GM18867 (cell line): ENCODE data around the gene CBS.
"Not testable (repeated sequence)": the region's sequence is repeated elsewhere in the genome, so short reads cannot be mapped to it uniquely, and the experiment has no call there.

Experiments used
- ATAC-seq: cut with Tn5 transposase; IDR thresholded peaks from one replicate; pipeline ENCODE4 v1.9.1; 2021; ENCODE audit warnings: mild to moderate bottlenecking, moderate library complexity; ENCODE audit not compliant: unreplicated experiment

The CBS gene

DNA sequence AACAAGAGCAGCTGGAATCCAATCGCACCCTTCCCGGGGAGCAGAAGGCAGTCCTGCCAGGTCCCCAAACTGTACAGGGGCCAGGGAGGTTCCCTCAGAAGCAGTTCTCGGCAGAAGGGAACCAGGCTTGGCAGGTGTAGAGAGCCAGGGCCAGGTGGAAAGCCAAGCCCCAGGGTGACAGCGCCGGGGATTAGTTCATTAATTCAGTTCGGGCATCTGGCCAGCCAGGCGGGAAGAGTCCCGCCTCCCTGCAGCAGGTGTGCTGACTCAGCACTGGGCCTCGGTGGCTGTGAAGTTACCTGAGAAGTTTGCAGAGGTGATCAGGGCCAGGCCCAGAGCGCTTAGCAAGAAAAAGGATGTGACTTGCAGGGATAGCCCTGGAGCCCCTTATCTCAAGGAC is 6.0 kb downstream of the CBS start:
- not testable (repeated sequence) for ATAC-seq

DNA sequence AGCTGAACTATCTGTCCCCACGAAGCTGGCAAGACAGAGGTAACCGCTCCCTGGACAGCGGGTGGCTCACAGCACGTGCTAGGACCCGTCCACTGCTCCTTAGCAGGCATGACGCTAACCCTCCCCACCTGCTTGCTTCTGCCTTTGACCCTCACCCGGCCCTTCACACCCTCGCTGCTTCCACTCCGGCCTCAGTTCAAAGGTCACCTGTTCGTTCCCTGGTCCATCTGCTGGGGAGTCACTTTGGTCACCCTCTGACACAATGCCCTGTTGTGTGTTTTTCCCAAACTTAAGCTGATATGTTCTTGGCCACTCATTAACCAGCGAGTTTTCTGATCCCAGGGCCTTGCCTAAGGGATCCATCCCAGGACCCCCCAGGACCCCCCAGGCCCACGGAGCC is 7.6 kb downstream of the CBS start:
- ATAC-seq, result not testable (repeated sequence)

DNA sequence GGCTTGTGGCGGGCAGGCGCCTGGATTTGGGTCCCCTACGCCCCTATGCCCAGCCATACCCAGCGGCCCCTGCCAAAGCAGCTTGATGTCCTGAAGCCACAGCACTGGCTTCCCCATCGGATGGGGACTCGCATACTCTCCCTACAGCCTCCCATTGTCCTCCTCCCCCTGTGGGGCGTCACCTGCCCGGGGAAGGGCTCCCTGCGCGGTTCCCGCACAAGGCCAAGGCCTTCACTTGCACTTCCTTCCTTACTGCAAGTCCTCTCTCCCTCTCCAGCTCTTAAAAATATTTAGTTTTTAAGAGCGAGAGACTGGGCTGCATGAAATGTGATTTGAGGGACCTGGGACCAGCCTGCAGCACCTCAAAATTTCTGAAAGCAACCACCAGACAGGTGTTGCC is 8.9 kb downstream of the CBS start:
- not testable (repeated sequence) for ATAC-seq

DNA sequence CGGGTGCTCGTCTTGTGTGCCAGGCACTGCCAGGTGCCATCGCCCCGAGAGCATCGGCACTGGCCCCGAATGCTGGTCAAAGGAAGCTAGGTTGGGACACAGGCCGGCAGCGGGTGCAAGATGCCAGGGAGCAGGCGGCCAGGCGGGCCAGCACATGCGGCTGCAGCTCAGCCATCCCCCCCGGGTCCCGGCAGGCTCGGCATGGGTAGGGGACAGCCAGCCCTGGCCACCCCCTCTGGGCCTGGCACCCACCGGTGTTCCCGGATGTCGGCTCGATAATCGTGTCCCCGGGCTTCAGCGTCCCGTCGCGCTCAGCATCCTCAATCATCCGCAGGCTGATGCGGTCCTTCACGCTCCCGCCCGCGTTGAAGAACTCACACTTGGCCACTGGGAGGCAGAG is 9.6 kb downstream of the CBS start:
- ATAC-seq, result not testable (repeated sequence)

DNA sequence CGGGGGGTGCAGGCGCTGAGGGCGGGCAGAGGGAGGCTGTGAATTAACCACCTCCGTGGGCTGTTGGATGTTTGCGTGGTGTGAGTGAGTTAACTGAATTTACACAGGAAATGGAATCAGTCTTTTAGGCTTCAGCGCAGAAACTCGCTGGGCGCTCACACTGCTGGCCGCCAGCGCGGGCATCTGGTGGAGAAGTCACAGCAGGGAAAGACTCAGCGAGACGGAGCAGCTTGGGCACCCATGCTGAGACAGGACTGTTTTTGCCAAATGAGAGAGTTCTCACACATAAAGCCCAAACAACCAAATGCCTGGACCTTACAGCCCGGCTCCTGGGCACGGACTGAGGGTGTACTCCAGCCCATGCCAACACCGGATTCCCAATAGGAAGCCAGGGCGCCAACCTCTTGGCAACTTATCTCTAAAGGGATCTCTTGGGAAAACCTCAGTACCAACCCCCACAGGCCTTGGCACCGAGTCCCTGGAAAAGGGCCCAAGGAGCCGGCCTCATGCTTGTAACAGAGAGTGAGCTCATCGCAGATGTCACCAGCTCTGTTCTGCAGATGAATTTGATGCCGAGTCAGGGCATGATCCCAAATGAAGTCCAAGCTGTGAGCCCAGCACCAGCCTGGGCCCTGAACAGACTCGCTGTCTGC is 11.2 kb downstream of the CBS start:
- not testable (repeated sequence) for ATAC-seq

DNA sequence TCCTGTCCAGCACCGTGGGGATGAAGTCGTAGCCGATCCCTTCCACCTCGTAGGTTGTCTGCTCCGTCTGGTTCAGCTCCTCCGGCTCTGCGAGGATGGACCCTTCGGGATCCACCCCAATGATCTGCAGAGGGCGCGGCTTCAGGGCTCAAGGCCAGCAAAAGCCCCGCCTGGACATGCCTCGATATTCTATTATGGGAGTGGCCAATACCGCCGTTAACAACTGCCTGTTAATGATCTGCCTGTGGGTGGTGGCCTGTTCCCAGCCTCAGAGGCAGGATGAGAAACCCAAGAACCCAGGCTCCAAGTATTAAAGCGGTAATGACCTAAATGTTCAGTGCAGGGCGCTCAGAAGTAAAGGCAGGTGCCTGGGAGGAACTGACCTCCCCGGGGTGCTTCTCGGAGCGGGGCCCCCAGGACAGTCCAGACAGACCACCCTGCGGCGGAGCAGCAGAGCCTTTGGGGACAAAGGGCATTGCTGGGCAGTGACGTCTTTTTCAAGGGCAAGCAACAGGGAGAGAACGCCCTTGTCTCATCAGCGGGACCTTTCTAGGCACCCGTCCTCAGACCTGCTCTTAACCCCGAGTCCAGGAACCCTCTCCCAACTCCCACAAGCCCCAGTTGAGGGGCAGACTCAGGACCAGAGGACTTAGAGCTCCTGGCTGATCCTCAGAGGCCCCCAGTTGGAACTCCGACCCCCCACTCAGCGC is 12.5 kb downstream of the CBS start:
- not testable (repeated sequence) for ATAC-seq

DNA sequence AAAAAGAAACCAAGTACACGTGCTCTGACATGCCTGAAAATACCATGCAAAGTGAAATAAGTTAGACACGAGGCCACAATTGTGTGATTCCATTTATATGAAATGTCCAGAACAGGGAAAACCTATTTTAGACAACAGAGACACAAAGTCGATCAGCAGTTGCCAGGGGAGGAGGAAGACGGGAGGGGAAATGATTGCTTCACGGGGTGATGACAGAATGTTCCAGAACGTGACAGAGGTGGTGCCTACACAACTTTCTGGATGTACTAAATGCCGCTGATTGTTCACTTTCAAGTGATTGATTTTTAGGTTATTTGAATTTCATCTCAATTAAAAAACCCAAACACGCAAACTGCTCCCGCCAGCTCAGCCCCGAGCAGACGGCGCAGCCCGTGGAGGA is 22.5 kb downstream of the CBS start:
- ATAC-seq, result not testable (repeated sequence)

DNA sequence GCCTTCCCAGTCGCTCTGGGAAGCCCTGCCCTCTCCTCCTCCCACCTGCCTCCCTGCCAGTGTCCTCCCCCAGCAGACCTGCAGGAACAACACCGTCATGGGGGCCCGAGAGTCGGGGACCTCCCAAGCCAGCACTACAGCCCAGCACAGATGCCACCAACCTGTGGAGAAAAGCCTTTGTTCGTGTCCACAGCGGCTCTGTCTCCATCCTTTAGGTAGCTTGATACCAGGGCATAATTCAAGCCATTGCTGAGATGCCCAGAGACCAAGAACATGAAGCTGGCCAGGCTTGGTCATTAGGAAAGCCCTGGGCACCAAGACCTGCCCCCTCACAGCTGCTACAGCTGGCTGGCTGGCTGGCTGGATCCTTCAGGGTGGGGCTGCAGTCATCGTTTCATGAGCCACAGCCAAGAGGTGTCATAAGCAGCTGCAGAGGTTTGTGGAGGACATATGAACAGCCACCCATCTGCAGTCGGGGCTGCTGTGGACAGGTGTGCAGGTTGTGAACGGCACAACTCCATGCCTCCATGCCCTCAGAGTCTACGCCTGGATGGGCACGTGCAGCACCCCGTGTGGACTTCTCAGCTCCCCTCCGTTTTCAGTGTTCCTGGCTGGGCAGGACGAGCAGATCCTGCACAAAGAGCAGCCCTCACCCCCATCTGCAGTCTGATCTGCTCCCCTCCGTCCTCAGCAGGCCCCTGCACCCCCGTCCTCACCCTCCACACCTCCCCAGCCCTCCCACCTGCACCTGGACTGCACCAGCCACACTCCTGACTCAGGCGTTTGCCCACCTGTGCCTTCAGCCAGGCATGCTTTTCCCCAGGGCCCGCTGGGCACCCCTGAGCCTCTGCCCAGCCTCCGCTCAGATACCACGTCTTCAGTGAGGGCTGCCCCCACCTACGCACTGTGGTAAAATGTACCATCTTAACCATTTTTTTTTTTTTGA is 29.5 kb downstream of the CBS start:
- not testable (repeated sequence) for ATAC-seq

DNA sequence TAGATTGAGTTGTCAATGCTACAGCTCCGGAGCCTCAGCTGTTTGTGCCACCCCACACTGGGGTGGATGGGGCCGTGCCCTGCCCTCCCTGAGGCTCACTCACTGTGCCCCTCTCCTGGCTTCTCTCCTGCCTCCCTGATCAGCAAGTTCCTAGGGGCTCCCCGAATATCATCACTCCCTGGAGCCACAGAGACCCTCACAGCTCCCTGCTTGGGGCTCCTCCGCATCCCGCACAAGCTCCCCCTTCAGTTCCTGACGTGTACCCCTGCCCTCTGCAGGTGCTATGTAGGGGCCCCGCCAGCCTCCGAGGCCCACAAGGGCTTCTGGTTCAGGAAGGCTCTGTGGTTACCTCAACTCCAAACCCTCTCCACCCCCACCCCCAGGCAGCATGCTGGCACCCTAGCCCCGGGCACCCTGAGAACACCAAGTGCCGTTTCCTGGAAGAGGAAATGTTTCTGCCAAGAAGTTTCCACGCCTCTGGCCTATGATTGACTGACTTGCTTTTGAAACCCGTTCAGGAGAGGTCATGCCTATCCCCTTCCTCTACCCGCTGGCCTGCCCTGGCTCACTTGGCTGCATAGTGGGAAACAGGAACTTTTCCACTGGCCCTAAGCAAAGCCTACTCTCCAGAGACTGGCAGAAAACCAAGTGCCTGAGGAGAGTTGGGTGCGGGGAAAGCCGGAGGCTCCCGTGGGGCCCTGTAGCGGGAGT is 30.3 kb downstream of the CBS start:
- not testable (repeated sequence) for ATAC-seq

DNA sequence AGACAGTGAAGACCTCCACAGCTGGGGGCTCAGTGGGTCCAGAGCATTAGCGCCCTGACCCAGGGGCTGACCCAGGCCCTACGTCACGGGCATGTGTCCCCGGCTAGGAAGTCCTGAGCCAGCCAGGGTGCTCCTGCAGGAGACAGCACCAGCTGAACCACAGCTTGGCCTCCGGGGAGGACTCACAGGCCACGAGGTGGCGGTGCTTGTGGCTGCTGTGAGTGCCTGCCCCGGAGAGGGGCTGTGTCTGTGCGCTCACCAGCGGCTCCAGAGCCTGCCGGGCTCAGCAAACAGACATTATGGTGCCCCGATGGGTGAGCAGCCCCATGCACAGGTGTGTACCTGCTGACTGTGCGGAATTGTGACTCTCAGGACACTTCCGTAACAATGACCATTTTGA is 31.1 kb downstream of the CBS start:
- ATAC-seq, result not testable (repeated sequence)

DNA sequence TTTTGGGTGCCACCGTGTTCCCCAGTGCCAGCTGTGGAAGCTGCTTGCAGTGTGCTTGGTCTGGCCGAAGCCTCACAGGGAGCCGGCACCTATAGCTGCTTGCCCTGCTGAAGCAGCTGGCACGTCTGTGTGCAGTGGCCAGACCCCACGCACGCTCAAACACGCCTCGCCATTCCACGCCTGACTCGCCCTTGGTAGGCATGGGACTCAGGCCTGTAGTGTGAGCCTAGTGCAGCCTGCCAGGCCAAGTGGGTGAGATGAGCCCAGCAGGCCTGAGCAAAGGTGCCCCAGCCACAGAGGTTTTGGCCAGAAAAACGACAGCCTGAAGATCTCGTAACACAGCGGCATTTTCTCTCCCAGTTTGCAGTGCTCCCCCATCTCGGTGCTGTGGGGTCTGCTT is 32.3 kb downstream of the CBS start:
- not testable (repeated sequence) for ATAC-seq

DNA sequence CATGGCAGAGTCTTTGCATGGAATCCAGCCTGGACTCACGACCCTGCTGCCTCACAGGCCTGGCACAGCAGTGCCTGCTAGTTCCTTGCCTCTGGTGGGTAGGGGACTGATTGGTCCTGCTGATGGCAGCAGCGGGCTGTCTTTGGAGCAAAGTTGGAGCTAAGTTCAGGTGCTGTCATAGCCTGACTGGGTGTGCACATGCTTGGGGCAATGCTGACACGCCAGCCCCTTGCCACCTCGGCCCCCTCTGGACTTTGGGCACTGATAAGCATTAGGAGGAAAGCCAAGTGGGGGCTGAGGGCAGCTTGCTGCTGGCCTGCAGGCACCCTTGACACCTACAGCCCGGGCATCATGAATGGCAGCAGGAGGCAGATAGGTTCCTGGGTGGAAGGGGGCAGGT is 33.5 kb downstream of the CBS start:
- ATAC-seq, result not testable (repeated sequence)

DNA sequence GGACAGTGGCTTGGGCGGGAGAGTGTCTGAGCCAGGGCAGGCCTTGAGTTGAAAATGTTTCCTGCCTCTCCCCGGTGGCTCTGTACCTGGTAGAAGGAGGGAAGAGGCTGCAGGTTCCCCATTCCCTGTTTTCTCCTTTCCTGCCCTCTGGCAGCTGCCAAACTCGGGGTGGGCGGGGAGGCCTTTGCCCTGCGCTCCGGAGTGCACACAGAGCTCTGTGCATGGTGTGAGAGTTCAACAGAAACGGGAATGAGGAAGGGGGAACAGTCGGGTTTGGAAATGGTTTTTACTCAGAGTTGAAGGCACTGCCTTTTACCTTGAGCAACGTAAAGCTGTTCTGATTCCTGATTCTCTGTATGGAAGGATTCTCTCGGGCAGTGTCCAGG is 37.0 kb downstream of the CBS start:
- not testable (repeated sequence) for ATAC-seq

DNA sequence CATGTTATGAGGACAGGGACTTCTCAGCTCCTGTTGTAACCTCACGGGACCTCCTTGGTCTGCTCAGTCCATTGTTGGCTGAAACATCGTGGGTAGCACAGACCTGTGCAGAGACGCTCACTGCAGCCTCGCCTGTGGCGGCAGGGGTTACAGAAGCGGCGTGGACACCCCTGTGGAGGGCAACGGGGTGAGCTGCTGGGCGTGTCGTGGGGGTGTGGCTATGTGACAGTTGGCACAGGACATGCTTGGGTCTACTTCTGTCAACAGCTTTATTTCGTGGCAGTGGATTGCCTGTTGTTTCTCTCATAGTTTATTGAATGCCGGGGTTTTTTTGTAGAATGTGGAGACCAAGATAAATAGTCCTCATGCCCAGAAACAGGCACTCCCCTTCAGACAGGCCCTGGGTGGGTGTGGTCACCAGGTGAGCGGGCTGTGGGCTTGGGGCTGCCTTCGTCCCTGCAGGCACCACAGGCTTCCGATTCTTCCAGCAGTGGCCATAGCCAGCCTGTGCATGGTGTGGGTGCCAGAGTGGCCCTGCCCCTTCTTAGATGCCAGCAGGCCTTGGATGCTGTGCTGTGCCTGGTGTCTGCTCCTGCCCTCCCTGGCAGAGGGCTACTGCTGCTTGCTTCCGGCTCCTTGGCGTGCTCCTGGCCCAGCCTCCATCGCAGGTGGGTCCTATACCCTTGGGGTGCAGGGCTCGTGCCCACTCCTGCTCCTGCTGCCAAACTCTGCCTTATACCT is 37.5 kb downstream of the CBS start:
- not testable (repeated sequence) for ATAC-seq

DNA sequence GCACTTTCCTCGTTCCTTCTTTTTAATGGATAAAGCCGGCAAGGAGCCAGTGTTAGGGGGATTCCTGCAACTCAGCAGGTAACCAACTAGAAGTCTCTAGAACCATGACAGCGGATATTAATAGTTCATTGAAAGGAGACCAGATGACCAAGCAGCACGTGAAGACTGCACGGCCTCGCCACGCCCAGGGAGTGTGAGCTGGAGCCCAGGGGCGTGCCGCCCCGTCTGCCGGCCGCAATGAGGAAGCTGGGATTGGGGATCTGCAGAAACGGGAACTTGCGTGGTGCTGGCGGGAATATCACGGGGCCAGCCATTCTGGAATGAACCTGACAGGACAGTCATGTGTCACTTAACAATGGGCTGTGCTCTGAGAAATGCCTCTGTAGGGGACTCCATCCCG is 38.7 kb downstream of the CBS start:
- not testable (repeated sequence) for ATAC-seq

DNA sequence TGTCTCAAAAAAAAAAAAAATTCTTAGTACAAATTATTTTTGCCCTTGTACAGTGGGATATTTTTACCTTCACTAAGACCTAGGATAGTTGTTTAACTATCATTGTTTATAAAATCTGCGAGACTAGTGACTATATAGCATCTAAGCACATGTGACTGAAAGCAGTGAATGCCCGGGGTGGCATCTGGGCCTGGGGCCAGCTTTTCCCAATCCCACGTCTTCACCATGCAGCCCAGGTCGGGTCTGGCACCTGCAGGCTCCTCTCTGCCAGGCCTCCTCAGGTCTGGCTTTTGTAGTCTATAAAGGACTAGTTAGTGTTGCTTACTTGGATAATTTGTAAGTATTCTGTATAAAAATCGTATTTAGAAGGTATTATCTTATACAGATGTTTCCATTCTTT is 40.8 kb downstream of the CBS start:
- no peak for ATAC-seq

DNA sequence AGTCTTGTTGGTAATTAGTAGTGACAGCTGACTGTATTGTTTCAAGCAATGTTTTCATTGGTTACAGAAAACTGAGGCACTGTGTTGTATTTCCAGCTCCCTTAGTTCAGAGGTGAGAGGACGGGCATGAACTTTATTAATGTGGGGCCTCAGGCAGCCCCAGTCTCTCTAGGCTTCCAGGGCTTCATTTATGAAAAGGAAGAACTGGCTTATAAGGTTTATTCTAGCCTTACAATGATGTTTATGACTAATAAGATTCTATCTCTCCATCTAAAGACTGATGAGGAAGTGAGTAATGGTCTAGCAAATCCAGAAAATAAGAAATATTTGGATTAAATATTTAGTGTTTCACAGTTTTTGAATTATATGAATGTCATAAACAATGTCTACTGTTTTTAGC is 41.5 kb downstream of the CBS start:
- ATAC-seq, result no peak

DNA sequence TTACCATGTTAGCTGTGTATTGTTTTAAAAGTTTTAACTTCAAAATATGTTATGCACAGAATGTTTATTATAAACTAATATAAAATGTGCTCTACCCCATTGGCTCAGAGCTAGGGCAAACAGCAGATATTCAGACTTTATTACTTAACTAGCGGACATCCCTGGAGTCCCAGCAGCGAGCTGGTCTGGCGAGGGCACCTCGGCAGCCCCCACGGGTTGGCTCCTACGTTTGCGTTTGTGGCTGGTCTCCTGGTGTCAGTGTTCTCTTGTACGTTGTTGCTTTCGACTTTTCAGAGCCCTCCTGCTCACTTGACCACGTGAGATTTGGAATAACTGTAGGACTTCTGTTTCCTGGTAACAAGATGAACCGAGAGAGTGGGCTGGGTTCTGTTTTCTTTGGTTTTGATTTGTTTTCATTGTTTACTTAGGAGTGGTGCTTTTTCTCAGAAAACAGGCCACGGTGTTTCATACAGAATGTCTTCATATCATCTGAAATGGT is 44.5 kb downstream of the CBS start:
- no peak for ATAC-seq

DNA sequence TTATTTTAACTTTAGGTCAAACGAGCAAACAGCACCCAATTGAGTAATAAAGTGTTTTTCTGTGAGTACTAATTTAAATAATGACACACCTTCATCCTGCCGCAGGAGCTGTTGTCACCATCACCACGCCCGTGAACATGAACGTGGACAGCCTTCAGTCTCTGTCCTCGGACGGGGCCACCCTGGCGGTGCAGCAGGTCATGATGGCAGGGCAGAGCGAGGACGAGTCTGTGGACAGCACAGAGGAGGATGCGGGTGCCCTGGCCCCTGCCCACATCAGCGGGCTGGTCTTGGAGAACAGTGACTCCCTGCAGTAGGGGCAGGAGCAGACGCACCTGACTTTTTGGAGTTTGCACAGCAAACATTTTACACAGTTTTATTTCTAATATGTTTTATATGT is 45.9 kb downstream of the CBS start:
- ATAC-seq, result no peak
